ENCODE data around the gene RASSF9.

GRCh38 chr12:85796001-85796400, 40.2 kb downstream of the RASSF9 start:
- TF ChIP-seq CTCF (IDR thresholded peaks at IDR 0.05 in 4 of 5, conservative IDR thresholded peaks at IDR 0.05 in 1 of 5) = no peak
- TF ChIP-seq POLR2A (IDR thresholded peaks at IDR 0.05) = no peak
